H1 (cell line): ENCODE measurements around the gene DEFB114. TPM values are rescaled to one million over a fixed set of nuclear protein-coding genes. Genes with fewer than 3 reads are reported as not detected.

Source experiments
- CTCF ChIA-PET: fragments of 300-600 bp; sonication (Branson Sonifier 250); formaldehyde crosslinking; loops from one replicate; lab custom pipeline; 2021; ENCODE audit not compliant: partially characterized antibody; lab: Charles Lee
- POLR2A ChIA-PET: fragments of 300-600 bp; sonication (Branson Sonifier 250); formaldehyde crosslinking; loops from one replicate; lab custom pipeline; 2021; ENCODE audit warnings: inconsistent platforms; ENCODE audit not compliant: partially characterized antibody; lab: Charles Lee
- DNase-seq, 2 experiments: peaks; one replicate each; pipeline versions ENCODE4 v3.0.0 to v3.0.0-alpha.2; 2010 to 2022; ENCODE audit warnings: low spot score in 2 of 2, low read depth in 1 of 2, mixed read lengths in 1 of 2
- FAIRE-seq: peaks from 2 replicates; lab custom pipeline; 2011; peaks lifted over from hg19 to GRCh38; lab: Jason Lieb, UNC
- H2AFZ ChIP-seq: 2 replicates; pipeline ENCODE4 v1.8.1; 2012; ENCODE audit warnings: low read length, inconsistent platforms
- H2AK5ac ChIP-seq: 2 replicates; pipeline ENCODE4 v1.6.1; 2013; ENCODE audit warnings: low read depth, low read length
- H2BK120ac ChIP-seq: replicated peaks from 2 replicates; pipeline ENCODE3; 2013; ENCODE audit warnings: low read depth, low read length, inconsistent platforms
- H2BK12ac ChIP-seq: 2 replicates; pipeline ENCODE4 v1.6.1; 2013; ENCODE audit warnings: low read depth, low read length
- H2BK15ac ChIP-seq: 2 replicates; pipeline ENCODE4 v1.6.1; 2013; ENCODE audit warnings: low read length
- H2BK20ac ChIP-seq: 2 replicates; pipeline ENCODE4 v1.6.1; 2013; ENCODE audit warnings: low read length
- H2BK5ac ChIP-seq: 2 replicates; pipeline ENCODE4 v1.6.1; 2013; ENCODE audit warnings: low read depth, low read length
- H3K14ac ChIP-seq: 2 replicates; pipeline ENCODE4 v1.6.1; 2013; ENCODE audit warnings: inconsistent platforms; ENCODE audit not compliant: insufficient read length
- H3K18ac ChIP-seq: 2 replicates; pipeline ENCODE4 v1.6.1; 2013; ENCODE audit warnings: low read length; ENCODE audit errors: extremely low read depth
- H3K23ac ChIP-seq: 2 replicates; pipeline ENCODE4 v1.6.1; 2013; ENCODE audit warnings: inconsistent platforms; ENCODE audit not compliant: insufficient read length
- H3K23me2 ChIP-seq: 2 replicates; pipeline ENCODE4 v1.6.1; 2013; ENCODE audit warnings: low read depth, low read length
- H3K27ac ChIP-seq: 2 replicates; pipeline ENCODE4 v1.6.1; 2011; ENCODE audit warnings: low read depth, low read length, inconsistent platforms
- H3K27me3 ChIP-seq, 4 experiments: replicated peaks in 1 of 4; 1 replicate in 1 of 4; 2 replicates in 3 of 4; pipeline versions ENCODE4 v1.6.1 to v1.8.1; 2011 to 2013; ENCODE audit warnings: low read length in 3 of 4, mild to moderate bottlenecking in 3 of 4, inconsistent platforms in 2 of 4, mixed read lengths in 2 of 4, moderate library complexity in 1 of 4; ENCODE audit not compliant: control insufficient read depth in 3 of 4, insufficient read depth in 3 of 4; ENCODE audit errors: extremely low read depth in 1 of 4
- H3K36me3 ChIP-seq, 4 experiments: 2 replicates each; pipeline versions ENCODE4 v1.6.1 to v1.8.1; 2011 to 2013; ENCODE audit warnings: mild to moderate bottlenecking in 4 of 4, low read length in 3 of 4, moderate library complexity in 2 of 4, control low read depth in 1 of 4, inconsistent platforms in 1 of 4; ENCODE audit not compliant: insufficient read depth in 4 of 4, control insufficient read depth in 2 of 4
- H3K4ac ChIP-seq: replicated peaks from 2 replicates; pipeline ENCODE3; 2013; ENCODE audit warnings: low read length, low read depth, mixed read lengths, inconsistent platforms; ENCODE audit not compliant: insufficient read length
- H3K4me1 ChIP-seq, 4 experiments: replicated peaks in 1 of 4; 1 replicate in 1 of 4; 2 replicates in 3 of 4; pipeline versions ENCODE4 v1.6.1 to v1.8.1; 2011 to 2013; ENCODE audit warnings: low read length in 3 of 4, inconsistent platforms in 2 of 4, mixed read lengths in 1 of 4; ENCODE audit not compliant: insufficient read depth in 4 of 4, control insufficient read depth in 3 of 4
- H3K4me2 ChIP-seq, 2 experiments: 2 replicates each; pipeline versions ENCODE4 v1.6.1 to v1.8.1; 2011 to 2013; ENCODE audit warnings: low read depth in 2 of 2, low read length in 2 of 2, control low read depth in 1 of 2, inconsistent platforms in 1 of 2, mild to moderate bottlenecking in 1 of 2; ENCODE audit not compliant: insufficient read depth in 1 of 2
- H3K4me3 ChIP-seq, 4 experiments: fragments of 200-600, 300-600 bp in 1 of 4; sonication (generic), shearing (Covaris generic), sonication (Bioruptor Twin) in 1 of 4; 2 replicates each; pipeline versions ENCODE4 v1.5.1 to v1.8.1; 2011 to 2016; ENCODE audit warnings: low read length in 4 of 4, low read depth in 3 of 4, control low read depth in 2 of 4, inconsistent platforms in 2 of 4, mild to moderate bottlenecking in 2 of 4, mixed read lengths in 1 of 4, moderate library complexity in 1 of 4; ENCODE audit not compliant: insufficient read depth in 2 of 4; ENCODE audit errors: extremely low read depth in 1 of 4
- H3K56ac ChIP-seq: replicated peaks from 2 replicates; pipeline ENCODE3; 2013; ENCODE audit warnings: low read depth, mild to moderate bottlenecking, mixed read lengths, low read length, inconsistent platforms; ENCODE audit not compliant: insufficient read length
- H3K79me1 ChIP-seq: 2 replicates; pipeline ENCODE4 v1.6.1; 2013; ENCODE audit warnings: low read depth, low read length, control low read depth
- H3K79me2 ChIP-seq, 2 experiments: 2 replicates each; pipeline versions ENCODE4 v1.6.1 to v1.8.1; 2012 to 2013; ENCODE audit warnings: low read length in 2 of 2, mild to moderate bottlenecking in 2 of 2, inconsistent platforms in 1 of 2; ENCODE audit not compliant: insufficient read depth in 2 of 2, control insufficient read depth in 1 of 2
- H3K9ac ChIP-seq, 4 experiments: replicated peaks in 1 of 4; 1 replicate in 1 of 4; 2 replicates in 3 of 4; pipeline versions ENCODE4 v1.6.1 to v1.8.1; 2011 to 2013; ENCODE audit warnings: low read depth in 3 of 4, low read length in 3 of 4, control low read depth in 2 of 4, mild to moderate bottlenecking in 2 of 4, moderate library complexity in 2 of 4, inconsistent platforms in 1 of 4; ENCODE audit errors: extremely low read depth in 1 of 4
- H3K9me3 ChIP-seq, 2 experiments: 2 replicates each; pipeline versions ENCODE4 v1.6.1 to v1.8.1; 2012 to 2013; ENCODE audit warnings: mild to moderate bottlenecking in 2 of 2, moderate library complexity in 2 of 2, control low read depth in 1 of 2, inconsistent platforms in 1 of 2, low read depth in 1 of 2, low read length in 1 of 2, mixed read lengths in 1 of 2; ENCODE audit not compliant: insufficient read depth in 2 of 2
- H4K20me1 ChIP-seq, 2 experiments: replicated peaks in 1 of 2; 2 replicates each; pipeline versions ENCODE3 to v1.8.1; 2011 to 2013; ENCODE audit warnings: inconsistent platforms in 2 of 2, low read length in 2 of 2, mild to moderate bottlenecking in 1 of 2; ENCODE audit not compliant: insufficient read depth in 2 of 2, control insufficient read depth in 1 of 2
- H4K5ac ChIP-seq: 2 replicates; pipeline ENCODE4 v1.6.1; 2013; ENCODE audit warnings: low read length, low read depth, mixed read lengths, inconsistent platforms; ENCODE audit not compliant: insufficient read length
- H4K8ac ChIP-seq: 2 replicates; pipeline ENCODE4 v1.8.0; 2013; ENCODE audit warnings: mild to moderate bottlenecking, moderate library complexity, low read length, inconsistent platforms; ENCODE audit not compliant: insufficient read depth; ENCODE audit errors: extremely low read depth
- H4K91ac ChIP-seq: replicated peaks from 2 replicates; pipeline ENCODE3; 2013; ENCODE audit warnings: low read length, mixed read lengths, inconsistent platforms; ENCODE audit not compliant: insufficient read length
- BRCA1 ChIP-seq: IDR thresholded peaks from 2 replicates; pipeline ENCODE4 v1.6.1; 2012; ENCODE audit warnings: low read depth, low read length, improper control_type of control experiment
- CBX5 ChIP-seq: fragments of 300-800, 300-1000 bp; sonication (generic); IDR thresholded peaks from 2 replicates; pipeline ENCODE4 v1.7.1; 2016; ENCODE audit warnings: antibody characterized with exemption, low read length, low read depth
- CBX8 ChIP-seq: fragments of 300-800, 300-1000 bp; sonication (generic); IDR thresholded peaks from 2 replicates; pipeline ENCODE4 v1.7.1; 2016; ENCODE audit warnings: low read depth, low read length, borderline replicate concordance
- CREB1 ChIP-seq: IDR thresholded peaks from 2 replicates; pipeline ENCODE4 v1.6.1; 2012; ENCODE audit warnings: inconsistent platforms
- EGR1 ChIP-seq: IDR thresholded peaks from 2 replicates; pipeline ENCODE4 v1.6.1; 2011; ENCODE audit warnings: low read depth, low read length, borderline replicate concordance
- HDAC2 ChIP-seq, 2 experiments: fragments of 300-600 bp in 1 of 2; sonication (generic) in 1 of 2; IDR thresholded peaks; 2 replicates each; pipeline ENCODE4 v1.6.1; 2011 to 2012; ENCODE audit warnings: low read depth in 2 of 2, low read length in 2 of 2, mild to moderate bottlenecking in 2 of 2, moderate library complexity in 2 of 2, borderline replicate concordance in 1 of 2, inconsistent platforms in 1 of 2
- KDM4A ChIP-seq: IDR thresholded peaks from one replicate; pipeline ENCODE4 v1.7.1; 2012; ENCODE audit warnings: low read depth, mild to moderate bottlenecking, moderate library complexity, low read length, inconsistent platforms; ENCODE audit not compliant: severe bottlenecking
- SP2 ChIP-seq: IDR thresholded peaks from 2 replicates; pipeline ENCODE4 v1.6.1; 2012; ENCODE audit warnings: mild to moderate bottlenecking, low read length, inconsistent platforms
- TBP ChIP-seq: IDR thresholded peaks from 2 replicates; pipeline ENCODE4 v1.6.1; 2011; ENCODE audit warnings: low read depth, low read length, improper control_type of control experiment
- TCF12 ChIP-seq: IDR thresholded peaks from 2 replicates; pipeline ENCODE4 v1.6.1; 2011; ENCODE audit warnings: low read depth, mild to moderate bottlenecking, low read length
- polyA plus RNA-seq, 7 experiments: library from polyadenylated mRNA; depleted of rRNA in 3 of 7; stranded (reverse) in 5 of 7; unstranded in 2 of 7; fragments of >200 nt in 5 of 7; fragments of 200-250 nt in 2 of 7; gene quantifications; 1 replicate in 5 of 7; 2 replicates in 1 of 7; 4 replicates in 1 of 7; pipeline versions ENCODE4 v1.2.1 to v1.2.3, GENCODE V29; 2011 to 2013; ENCODE audit warnings: missing spikeins in 2 of 7, mixed read lengths in 2 of 7
- total RNA-seq: library from RNA; stranded (reverse); fragmentation: NEBNext Ultra II Directional; extraction: Animal tissue kit (Norgen Biotek cat#: 25700); gene quantifications from 2 replicates; pipeline ENCODE4 v1.2.1, GENCODE V29; 2021
- TF ChIP-seq, protein P1 (sequence below): IDR thresholded peaks from 2 replicates; pipeline ENCODE4 v1.6.1; 2011; ENCODE audit warnings: low read length, improper control_type of control experiment

DEFB114 gene
- total and polyA plus RNA-seq, 2 of the 8 experiments (the other 6 are each of a cell fraction or from before 2014, with no cell fraction given): not detected

DNA sequence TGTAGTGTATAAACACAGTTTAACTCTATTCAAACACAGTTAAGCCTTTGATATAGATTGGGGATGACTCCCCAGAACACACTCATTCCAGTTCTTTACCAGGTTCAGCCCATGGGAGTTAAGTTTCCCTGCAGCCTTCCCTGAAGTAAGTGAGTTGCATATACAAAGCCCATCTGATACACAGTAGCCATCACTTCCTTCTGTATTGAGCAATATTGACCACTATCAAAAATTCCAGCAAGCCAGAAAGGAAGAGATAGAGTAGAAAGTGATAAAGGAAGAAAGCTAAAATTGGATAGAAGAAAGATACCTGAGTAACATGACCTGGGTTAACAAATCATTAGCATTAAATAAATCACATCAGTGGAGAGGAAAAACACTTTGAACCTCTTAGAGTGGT, 34.6 kb downstream of the DEFB114 start:
- no peaks in the 10 kb centered on the region for H3K9me3 ChIP-seq
- H3K23ac ChIP-seq: no peak overlapping the region
- H2BK5ac ChIP-seq: no peak overlapping the region
- no peak overlapping the region for H2BK12ac ChIP-seq
- H3K27ac ChIP-seq: no peak overlapping the region
- no peak overlapping the region for H3K18ac ChIP-seq
- H2AK5ac ChIP-seq: no peak overlapping the region
- no peak overlapping the region for H4K91ac ChIP-seq
- H2AFZ ChIP-seq: no peak overlapping the region
- H3K4me2 ChIP-seq: no peak overlapping the region
- H3K9ac ChIP-seq: no peak overlapping the region
- no peak overlapping the region for H3K14ac ChIP-seq
- no peaks in the 10 kb centered on the region for H3K27me3 ChIP-seq
- H3K56ac ChIP-seq: no peak overlapping the region
- no peak overlapping the region for H4K5ac ChIP-seq
- no peak overlapping the region for H3K4me3 ChIP-seq
- no peaks in the 10 kb centered on the region for H3K4me1 ChIP-seq
- no peak overlapping the region for H4K8ac ChIP-seq
- CTCF ChIA-PET: interaction anchor here (1.0 kb wide), 1 partner anchor 15 kb away, joined by 3 read pairs; no protein-coding TSS in a partner anchor
- POLR2A ChIA-PET: no interaction called here
- no peak overlapping the region for H3K4ac ChIP-seq
- TF ChIP-seq KDM4A (no peak), HDAC2 (IDR thresholded peaks at IDR 0.05; ENCODE audit: borderline replicate concordance in 1 of 2, low read depth in 2 of 2, low read length in 2 of 2) (no peak), CBX8 (no peak), CBX5 (no peak), SP2 (no peak), TBP (no peak), CREB1 (no peak), TCF12 (no peak), EGR1 (no peak), BRCA1 (no peak)
- TF ChIP-seq, protein P1, sequence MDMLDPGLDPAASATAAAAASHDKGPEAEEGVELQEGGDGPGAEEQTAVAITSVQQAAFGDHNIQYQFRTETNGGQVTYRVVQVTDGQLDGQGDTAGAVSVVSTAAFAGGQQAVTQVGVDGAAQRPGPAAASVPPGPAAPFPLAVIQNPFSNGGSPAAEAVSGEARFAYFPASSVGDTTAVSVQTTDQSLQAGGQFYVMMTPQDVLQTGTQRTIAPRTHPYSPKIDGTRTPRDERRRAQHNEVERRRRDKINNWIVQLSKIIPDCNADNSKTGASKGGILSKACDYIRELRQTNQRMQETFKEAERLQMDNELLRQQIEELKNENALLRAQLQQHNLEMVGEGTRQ: no peak
- TF ChIP-seq, all 59 proteins: peak for 0
- H3K23me2 ChIP-seq: no peaks in the 10 kb centered on the region
- H2BK15ac ChIP-seq: no peak overlapping the region
- no peak overlapping the region for H2BK20ac ChIP-seq
- H4K20me1 ChIP-seq: no peaks in the 10 kb centered on the region
- FAIRE-seq: no peak
- no peak overlapping the region for H2BK120ac ChIP-seq
- H3K36me3 ChIP-seq: no peaks in the 10 kb centered on the region
- no peak for DNase-seq
- H3K79me1 ChIP-seq: no peaks in the 10 kb centered on the region
- H3K79me2 ChIP-seq: no peaks in the 10 kb centered on the region
